Amygdala (tissue), 56 donors: ENCODE data around the gene ACTL8.
A peak's percentile ranks its signal among the peaks of the same experiment; 100 is the strongest.

Experiments used
- DNase-seq, 56 donors: peaks; one replicate each; lab custom pipeline; 2025; lab: John Stamatoyannopoulos, UW

The ACTL8 gene

GRCh38 chr1:17798011-17798410 lies 42.9 kb downstream of the ACTL8 start:
- no peak for DNase-seq

DNA sequence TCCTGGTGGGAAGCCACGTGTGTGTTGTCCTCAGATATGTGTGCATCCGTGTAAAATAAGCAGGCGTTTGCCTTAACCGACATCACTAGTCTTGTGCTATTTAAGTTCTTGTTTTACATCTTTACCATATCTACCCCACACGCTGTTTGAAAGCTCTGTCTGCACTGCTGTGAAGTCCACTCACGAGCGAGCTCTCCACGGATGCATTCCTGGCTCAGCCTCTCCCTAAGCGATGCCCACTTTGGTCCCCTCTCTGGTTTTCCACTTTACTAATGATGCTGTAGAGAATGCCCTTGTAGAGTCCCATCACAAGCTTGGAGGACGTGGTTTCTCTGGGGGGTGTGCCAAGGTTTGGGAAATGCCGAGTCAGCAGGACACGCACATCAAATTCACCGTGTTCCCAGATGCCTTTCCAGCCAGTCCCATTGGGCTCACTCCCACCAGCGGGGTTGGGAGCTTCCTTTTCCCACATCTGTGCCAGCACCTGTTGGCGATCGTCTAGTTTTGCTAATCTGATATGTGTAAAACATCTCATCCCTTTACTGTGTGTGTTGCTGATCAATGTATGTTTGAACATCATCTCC lies 43.8 kb downstream of the ACTL8 start:
- DNase-seq: no peak

DNA sequence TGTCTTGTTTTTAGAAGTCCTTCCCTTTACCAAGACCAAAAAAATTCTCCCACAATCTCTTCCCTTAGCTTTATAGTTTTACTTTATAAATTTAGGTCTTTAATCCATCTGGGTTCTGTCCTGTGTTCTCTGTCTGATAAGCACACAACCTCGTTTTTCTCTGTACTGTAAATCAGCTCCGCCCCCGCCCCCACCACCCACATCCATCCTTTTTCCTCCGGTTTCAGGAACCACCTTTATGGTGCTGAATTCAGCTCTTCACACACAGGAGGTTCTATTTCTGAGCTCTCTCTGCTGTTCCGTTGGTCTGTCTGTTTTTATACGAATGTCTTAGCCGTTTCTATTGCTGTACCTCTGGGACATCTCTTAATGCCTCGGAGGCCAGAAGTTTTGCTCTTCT lies 44.5 kb downstream of the ACTL8 start:
- DNase-seq: peak in 1 of 56 donors; percentile 5

DNA sequence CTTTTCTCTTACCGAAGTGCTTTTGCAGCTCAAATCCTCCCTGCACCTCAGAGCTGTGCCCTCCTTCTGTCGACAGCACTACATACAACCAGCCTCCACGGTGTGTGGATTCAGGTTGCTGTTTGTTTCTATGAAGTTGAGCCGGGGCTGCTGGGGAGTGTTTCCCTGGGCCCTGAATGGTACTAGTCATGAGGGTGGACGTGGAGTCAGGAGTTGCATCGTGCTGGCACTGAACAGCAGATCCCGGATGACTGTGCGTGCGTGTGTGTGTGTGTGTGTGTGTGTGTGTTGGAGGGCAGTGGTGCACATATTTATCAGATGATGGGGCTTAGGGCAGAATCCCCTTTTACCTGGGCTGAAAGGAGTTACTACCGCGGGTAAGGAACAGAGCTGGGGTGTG lies 47.0 kb downstream of the ACTL8 start:
- DNase-seq: no peak

DNA sequence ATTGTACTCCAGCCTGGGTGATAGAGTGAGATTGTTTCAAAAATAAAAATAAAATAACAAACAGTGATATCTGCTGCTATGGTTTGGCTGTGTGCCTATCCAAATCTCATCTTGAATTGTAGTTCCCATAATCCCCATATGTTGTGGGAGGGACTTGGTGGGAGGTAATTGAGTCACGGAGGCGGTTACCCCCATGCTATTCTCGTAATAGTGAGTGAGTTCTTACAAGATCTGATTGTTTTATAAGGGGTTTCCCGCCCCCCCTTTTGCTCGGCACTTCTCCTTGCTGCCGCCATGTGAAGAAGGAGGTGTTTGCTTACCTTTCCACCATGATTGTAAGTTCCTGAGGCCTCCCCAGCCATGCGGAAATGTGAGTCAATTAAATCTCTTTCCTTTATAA lies 47.8 kb downstream of the ACTL8 start:
- DNase-seq: no peak

DNA sequence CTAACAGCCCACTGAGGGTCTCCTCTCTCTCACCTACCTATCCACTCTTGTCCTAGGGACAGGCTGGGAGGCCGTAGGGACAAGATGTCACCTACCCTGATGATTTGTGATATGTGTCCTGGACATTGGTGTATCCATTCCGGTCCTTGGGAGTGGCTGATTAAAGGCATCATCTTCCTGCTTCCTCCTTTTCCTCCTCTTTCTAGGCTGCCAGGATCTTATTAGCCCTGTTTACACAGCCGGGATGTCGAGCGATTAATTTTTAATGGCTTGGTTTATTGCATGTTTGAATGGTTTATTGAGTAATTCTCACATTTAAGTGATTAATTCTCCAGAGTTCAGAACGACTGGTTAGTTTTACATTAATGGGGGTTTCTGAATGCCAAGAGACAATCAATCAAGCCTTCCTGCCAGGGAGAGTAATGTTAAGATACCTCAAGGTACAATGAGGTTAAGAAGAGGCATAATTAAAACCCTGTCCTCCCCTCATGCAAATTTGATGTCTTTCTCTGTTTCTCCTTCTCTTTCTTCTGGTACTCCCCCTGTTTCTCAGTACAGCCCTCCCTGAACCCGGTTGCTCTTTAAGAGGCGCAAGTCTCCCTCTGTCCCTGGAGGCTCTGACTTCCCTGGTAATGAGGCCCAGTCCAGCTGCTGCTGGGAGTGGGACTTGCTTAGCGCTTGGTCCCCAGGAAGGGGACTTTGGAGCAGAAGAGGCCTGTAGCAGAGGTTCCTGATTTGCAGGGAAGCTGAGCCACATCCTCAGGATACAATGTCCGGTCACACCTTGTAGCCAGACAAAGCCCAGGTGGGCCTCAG lies 50.9 kb downstream of the ACTL8 start:
- no peak for DNase-seq

GRCh38 chr1:17808816-17809215 lies 53.7 kb downstream of the ACTL8 start:
- DNase-seq: no peak

DNA sequence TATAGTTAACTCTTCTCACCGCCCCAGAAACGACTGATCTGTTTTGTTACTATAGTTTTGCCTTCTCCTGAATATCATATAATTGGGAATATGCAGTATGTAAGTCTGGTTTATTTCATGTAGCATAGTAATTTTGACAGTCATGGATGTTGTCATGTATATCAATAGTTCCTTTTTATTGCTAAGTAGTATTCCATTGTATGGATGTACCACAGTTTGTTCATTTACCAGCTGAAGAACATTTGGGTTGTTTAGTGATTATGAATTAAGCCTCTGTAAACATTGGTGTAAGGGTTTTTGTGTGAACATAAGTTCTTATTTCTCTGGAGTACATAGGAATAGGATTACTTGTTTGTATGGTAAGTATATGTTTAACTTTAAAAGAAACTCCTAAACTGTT lies 55.5 kb downstream of the ACTL8 start:
- DNase-seq: no peak

GRCh38 chr1:17816511-17816910 lies 61.4 kb downstream of the ACTL8 start:
- no peak for DNase-seq

DNA sequence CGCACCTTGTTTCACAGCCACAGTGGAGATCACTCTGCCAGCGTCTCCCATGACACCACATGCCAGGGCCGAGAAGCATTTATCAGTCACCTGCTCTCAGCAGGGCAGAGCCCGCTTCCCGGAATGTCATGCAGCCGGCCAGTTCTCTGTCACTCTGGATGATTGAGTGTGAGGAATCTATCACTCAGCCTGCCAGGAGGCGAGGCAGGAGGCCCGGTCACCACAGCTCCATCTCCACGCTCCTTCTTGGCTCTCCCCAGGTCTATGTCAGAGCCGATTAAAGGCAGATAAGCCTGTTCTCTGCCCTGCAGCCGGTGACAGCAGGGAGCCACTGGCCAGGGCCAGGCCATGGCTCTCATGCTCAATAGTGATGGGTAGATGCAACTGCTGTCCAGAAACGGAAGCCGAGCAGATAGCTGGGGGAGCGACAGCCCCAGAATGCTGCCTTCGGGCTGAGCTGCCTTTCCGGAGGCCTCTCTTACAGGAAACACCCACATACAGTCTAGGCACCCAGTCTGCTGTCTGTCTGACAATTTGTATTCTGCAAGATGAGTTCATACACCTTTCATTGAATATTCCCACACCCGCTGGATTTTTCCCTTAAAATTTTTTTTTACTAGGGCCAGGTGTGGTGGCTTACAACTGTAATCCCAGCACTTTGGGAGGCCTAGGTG lies 64.1 kb downstream of the ACTL8 start:
- DNase-seq: no peak

DNA sequence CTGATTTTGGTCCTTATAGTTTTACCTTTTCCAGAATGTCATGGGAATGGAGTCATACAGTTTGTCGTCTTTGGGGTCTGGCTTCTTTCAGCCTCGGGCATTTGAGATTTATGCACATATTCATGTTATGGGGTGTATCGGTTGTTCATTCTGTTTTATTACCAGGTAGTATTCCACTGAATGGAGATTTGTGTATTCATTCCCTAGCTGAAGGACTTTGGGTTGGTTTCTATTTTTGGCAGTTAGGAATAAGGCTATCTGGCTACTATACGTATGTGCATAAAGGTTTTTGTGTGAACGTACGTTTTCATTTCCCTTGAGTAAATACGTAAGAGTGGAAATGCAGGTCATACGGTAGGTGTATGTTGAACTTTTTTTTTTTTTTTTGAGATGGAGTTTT lies 65.1 kb downstream of the ACTL8 start:
- DNase-seq: no peak

- DNase-seq: no peak
These were observed 67.8 kb downstream of the ACTL8 start for GRCh38 chr1:17822741-17823426.

DNA sequence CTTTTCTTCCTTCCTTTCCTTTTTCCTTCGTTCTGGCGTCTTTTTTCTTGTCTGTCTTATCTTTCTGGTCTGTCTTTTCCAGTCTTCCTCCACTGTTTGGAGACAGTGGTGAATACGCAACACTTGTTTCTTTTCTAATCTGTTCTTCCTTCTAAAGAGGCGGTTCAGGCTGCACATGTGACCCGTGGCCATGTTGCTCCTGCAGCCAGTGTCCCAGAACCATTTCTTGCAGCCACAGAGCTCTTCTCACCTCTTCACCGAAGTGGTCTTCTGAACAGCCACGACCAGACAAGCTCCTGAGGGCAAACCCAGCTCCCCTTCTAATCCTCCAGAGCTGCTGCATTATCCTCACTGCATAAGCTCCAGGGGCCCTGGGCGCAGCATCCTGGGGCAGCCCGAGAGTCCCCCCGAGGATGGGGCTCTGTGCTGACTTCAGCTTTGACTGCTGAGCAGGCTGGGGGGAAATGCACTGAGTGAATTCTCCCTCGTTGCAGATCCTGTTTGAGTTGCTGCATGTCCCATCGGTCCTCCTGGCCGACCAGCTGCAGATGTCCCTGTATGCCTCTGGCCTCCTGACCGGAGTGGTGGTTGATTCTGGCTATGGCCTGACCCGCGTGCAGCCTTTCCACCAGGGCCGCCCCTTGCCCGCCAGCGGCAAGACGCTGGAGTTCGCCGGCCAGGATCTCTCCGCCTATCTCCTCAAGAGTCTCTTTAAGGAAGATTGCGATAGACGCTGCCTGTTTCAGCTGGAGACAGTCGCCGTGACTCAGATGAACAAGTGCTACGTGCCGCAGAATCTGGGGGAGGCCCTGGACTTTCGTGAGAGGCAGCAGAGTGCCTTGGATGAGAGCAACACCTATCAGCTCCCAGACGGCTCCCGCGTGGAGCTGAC lies 70.4 kb downstream of the ACTL8 start:
- no peak for DNase-seq

DNA sequence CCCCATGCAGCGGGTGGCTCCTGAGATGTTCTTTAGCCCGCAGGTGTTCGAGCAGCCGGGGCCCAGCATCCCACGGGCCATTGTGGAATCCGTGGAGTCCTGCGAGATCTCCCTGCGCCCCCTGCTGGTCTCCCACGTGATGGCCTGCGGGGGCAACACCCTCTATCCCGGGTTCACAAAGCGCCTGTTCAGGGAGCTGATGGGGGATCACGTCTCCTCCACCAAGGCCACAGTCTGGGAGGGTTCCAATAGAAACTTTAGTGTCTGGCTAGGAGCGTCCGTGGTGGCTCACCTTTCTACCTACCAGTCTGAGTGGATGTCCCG lies 71.0 kb downstream of the ACTL8 start:
- peak in 12 of 56 donors; percentile 0 to 58 (median 10) for DNase-seq

DNA sequence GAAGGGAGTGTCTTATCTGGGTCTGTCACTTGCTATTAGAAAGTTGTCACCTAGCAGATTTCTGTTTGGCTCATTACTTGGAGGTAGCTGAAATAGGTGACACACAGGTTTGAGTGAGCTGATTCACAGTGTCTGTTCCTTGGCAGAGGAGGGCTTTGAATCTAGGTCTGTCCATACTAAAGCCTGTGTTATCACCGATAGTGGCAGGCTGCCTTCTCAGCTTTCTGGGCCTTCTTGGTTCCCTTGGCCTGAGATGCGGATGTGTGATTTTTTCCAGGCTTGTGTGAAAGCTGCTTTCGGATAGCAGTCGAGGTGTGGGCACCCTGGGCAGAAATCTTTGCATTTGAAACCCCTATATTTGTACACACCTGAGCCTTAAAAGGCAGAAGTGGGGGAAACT lies 73.9 kb downstream of the ACTL8 start:
- DNase-seq: no peak

GRCh38 chr1:17829579-17829978 lies 74.4 kb downstream of the ACTL8 start:
- no peak for DNase-seq

- no peak for DNase-seq
These were observed 76.5 kb downstream of the ACTL8 start for GRCh38 chr1:17831597-17831996.

DNA sequence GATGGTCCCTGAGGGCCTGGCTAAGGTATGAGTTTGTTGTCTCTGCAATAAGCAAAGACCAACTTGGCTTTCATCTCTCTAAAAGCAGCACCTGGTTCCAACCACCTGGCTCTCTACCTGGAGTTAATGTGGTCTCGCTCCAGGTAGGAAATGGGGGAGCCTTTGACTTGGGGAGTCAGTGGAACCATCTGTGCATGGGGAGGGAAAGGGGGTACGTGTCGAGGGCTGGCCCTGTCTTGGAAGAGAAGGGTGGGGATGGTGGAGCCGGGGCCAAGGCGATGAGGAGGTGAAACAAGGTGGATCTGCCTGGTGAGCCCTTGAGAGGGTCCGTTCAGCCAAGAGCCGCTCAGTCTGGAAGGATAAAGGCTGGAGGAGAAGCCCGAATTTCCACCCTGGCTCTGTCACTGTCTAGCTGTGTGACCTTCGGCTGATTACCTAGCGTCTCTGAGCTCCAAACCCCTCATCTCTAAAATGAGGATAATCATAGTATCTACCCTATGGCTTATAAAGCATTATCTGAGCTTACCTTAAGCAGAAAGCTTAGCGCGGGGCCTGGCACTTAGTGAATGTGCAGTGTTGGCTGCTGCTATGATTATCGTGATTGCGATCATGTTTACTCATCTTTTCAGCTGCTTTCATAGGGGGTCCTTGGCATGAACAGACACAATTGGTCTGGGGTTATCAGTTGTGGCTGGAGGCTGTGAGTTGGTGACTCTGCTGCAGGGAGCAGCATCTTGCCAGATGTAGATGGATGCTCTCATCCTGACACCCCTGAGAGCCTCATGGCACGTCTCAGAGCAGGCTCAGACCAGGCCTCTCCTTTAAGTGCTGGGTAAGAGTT lies 78.7 kb downstream of the ACTL8 start:
- DNase-seq: no peak

- no peak for DNase-seq
These were observed 79.5 kb downstream of the ACTL8 start for GRCh38 chr1:17834561-17835100.
